ENCODE measurements around the gene SEC23A. TPM values are rescaled to one million over a fixed set of nuclear protein-coding genes. Genes with fewer than 3 reads are reported as not detected.
A peak's percentile ranks its signal among the peaks of the same experiment; 100 is the strongest.

The SEC23A gene
- total RNA-seq, 1 experiment from 2014 or later: 62.9 TPM

- peak; percentile 96 for ATAC-seq
- TF ChIP-seq IRF2 (CRISPR knock-in tag; IDR thresholded peaks at IDR 0.05; ENCODE audit: borderline replicate concordance, low read depth) (no peak), ARID4B (CRISPR knock-in tag; IDR thresholded peaks at IDR 0.05; ENCODE audit: borderline replicate concordance) (peak; percentile 39; the same call in 1 of the 2 replicates), PRDM15 (CRISPR knock-in tag; IDR thresholded peaks at IDR 0.05) (peak; percentile 50), MXD4 (CRISPR knock-in tag; IDR thresholded peaks at IDR 0.05; ENCODE audit: borderline replicate concordance) (no peak), ZNF281 (CRISPR knock-in tag; IDR thresholded peaks at IDR 0.05) (no peak), FOXK1 (CRISPR knock-in tag; IDR thresholded peaks at IDR 0.05) (no peak), GABPB1 (CRISPR knock-in tag; IDR thresholded peaks at IDR 0.05) (peak; percentile 82), CREM (CRISPR knock-in tag; IDR thresholded peaks at IDR 0.05) (no peak), PREB (CRISPR knock-in tag; IDR thresholded peaks at IDR 0.05; ENCODE audit: borderline replicate concordance) (0 out of 2 replicates have a peak, but pooled peaks have one; percentile 62), MAX (CRISPR knock-in tag; IDR thresholded peaks at IDR 0.05) (peak; percentile 71; the same call in 1 of the 2 replicates), CBFB (CRISPR knock-in tag; IDR thresholded peaks at IDR 0.05; ENCODE audit: low read depth) (0 out of 2 replicates have a peak, but pooled peaks have one; percentile 58), ATF3 (CRISPR knock-in tag; conservative IDR thresholded peaks at IDR 0.05) (no peak)
- no peaks in the 10 kb centered on the region for H3K9me3 Mint-ChIP-seq
- peak within 1 kb of the TSS; percentile 97 for H3K27ac Mint-ChIP-seq
- POLR2A ChIA-PET: interaction anchor here (0.6 to 1.9 kb wide), 3 partner anchors 11 to 278 kb away, joined by 3 to 19 read pairs (median 11); partner anchors contain the start of genes SEC23A and TRAPPC6B
- H3K36me3 Mint-ChIP-seq: peaks cover 19% of the 10 kb centered on the region
- peak; percentile 89 for DNase-seq (ENCODE audit: low spot score)
- H3K4me3 Mint-ChIP-seq: peak within 1 kb of the TSS; percentile 95
- CTCF ChIA-PET: interaction anchor here (0.6 to 1.1 kb wide), 3 partner anchors 11 to 56 kb away, joined by 3 read pairs; partner anchors contain the start of genes SEC23A and TRAPPC6B
- H3K27me3 Mint-ChIP-seq (ENCODE audit: low read depth): no peaks in the 10 kb centered on the region
- H3K4me1 Mint-ChIP-seq: peaks cover 16% of the 10 kb centered on the region
These were observed 11.2 kb upstream of the SEC23A start, which contains the start of gene GEMIN2 for GRCh38 chr14:39114073-39114838. TSS of gene GEMIN2 (plus strand) at chr14:39114323. CDS start at chr14:39114339, 16 bp downstream.

All from WTC11 (cell line).